GM19099 (cell line): ENCODE measurements around the gene FBXO17.

Source experiments
- POLR2A ChIP-seq: IDR thresholded peaks from 3 replicates; pipeline ENCODE4 v1.6.1; 2011; ENCODE audit warnings: low read depth; ENCODE audit not compliant: insufficient read length; ENCODE audit errors: extremely low read depth

FBXO17 gene

GRCh38 chr19:38893341-38893771 is 82.2 kb downstream of the FBXO17 start:
- TF ChIP-seq POLR2A = no peak

GRCh38 chr19:38892841-38893240 is 82.7 kb downstream of the FBXO17 start:
- no peak for TF ChIP-seq POLR2A

- TF ChIP-seq POLR2A = no peak
These were observed 83.8 kb downstream of the FBXO17 start for GRCh38 chr19:38891771-38892170.
